ENCODE data around the gene CCDC197. TPM values are rescaled to one million over a fixed set of nuclear protein-coding genes. Genes with fewer than 3 reads are reported as not detected.

The CCDC197 gene
- not detected for polyA plus RNA-seq (2013, experiment 1 of 4)
- polyA plus RNA-seq (2013, experiment 2 of 4): not detected
- not detected for polyA plus RNA-seq (2013, experiment 3 of 4)
- polyA plus RNA-seq (2013, experiment 4 of 4): not detected

DNA sequence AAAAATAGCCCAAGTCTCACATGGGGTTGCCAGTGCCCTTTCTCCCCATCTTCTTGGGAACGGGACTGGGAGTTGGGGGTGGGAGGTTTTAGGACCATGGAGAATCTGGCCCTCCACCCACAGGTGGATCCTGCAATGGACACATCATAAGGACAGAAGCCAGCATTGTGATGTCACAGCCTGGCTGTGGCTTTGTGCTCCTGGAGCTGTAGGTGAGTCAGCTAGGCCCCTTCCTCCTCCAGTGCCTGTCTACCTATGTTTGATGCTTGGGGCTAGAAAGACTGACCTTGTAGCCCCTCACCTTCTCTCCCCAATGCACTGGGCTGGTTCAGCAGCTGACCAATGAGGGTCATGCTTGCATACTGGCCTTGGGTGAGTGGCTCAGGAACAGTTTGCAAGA is at the start of gene CCDC197:
TSS of gene CCDC197 (plus strand) at position 220 of the 400 bp plus-strand sequence. CDS start 831 bp downstream, outside the sequence.
- Histone ChIP-seq H3K4me1 (ENCODE audit: control insufficient read depth, insufficient read depth, low read length) (peaks cover 4% of the 10 kb centered on the region), H3K4me3 (ENCODE audit: insufficient read depth, low read depth, low read length) (no peak within 1 kb of the TSS), H3K27ac (ENCODE audit: insufficient read depth, low read depth, low read length, poor library complexity, severe bottlenecking) (no peak within 1 kb of the TSS), H3K27me3 (ENCODE audit: control insufficient read depth, insufficient read depth, low read length, poor library complexity, severe bottlenecking) (no peaks in the 10 kb centered on the region), H3K9me3 (ENCODE audit: control insufficient read depth, low read length) (no peaks in the 10 kb centered on the region), H3K36me3 (ENCODE audit: control insufficient read depth, insufficient read depth, low read length) (no peaks in the 10 kb centered on the region)
- 90 to 94% methylated on average over 1 of the region's 1 CpG for WGBS, 2 experiments

DNA sequence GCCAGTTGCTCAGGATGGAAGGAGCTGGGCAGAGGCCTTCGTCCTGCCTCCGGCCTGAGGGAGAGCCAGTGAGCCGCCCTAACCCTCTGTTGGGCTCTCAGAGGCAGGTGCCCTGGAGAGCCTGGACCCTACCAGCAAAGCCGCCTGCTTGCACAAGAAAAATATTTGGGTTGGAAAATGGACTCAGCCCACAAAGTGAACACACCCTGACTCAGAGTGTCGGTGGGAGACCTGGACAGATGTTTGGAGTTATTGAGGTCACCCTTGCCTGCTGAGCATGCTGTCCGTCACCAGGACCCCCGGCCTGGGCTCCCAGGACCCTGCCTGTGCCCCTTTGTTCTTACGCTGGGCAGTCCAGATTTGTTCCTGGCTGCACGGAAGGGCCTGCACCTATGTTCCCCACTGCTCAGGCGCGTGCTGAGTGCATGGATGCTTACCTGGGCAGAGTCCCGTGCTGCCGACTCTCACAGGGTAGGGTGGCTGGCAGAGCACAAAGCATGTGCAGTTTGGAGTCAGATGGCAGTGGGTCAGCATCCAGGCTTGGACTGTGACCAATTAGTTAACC is 47.5 kb upstream of the CCDC197 start:
- Histone ChIP-seq H3K9me3 (ENCODE audit: control insufficient read depth, low read length) (no peaks in the 10 kb centered on the region), H3K4me3 (ENCODE audit: insufficient read depth, low read depth, low read length) (no peak overlapping the region), H3K4me1 (ENCODE audit: control insufficient read depth, insufficient read depth, low read length) (peaks cover 7% of the 10 kb centered on the region), H3K27ac (ENCODE audit: insufficient read depth, low read depth, low read length, poor library complexity, severe bottlenecking) (no peak overlapping the region), H3K27me3 (ENCODE audit: control insufficient read depth, insufficient read depth, low read length, poor library complexity, severe bottlenecking) (no peaks in the 10 kb centered on the region), H3K36me3 (ENCODE audit: control insufficient read depth, insufficient read depth, low read length) (no peaks in the 10 kb centered on the region)
- 93 to 94% methylated on average over 13 of the region's 13 CpGs for WGBS, 2 experiments

GRCh38 chr14:93950948-93951634 is 46.0 kb upstream of the CCDC197 start:
- no peaks in the 10 kb centered on the region for H3K36me3 ChIP-seq (ENCODE audit: control insufficient read depth, insufficient read depth, low read length)
- 96% methylated on average over 20 of the region's 20 CpGs for WGBS, 2 experiments
- H3K27ac ChIP-seq (ENCODE audit: insufficient read depth, low read depth, low read length, poor library complexity, severe bottlenecking): no peak overlapping the region
- H3K4me1 ChIP-seq (ENCODE audit: control insufficient read depth, insufficient read depth, low read length): peaks cover 10% of the 10 kb centered on the region
- H3K27me3 ChIP-seq (ENCODE audit: control insufficient read depth, insufficient read depth, low read length, poor library complexity, severe bottlenecking): no peaks in the 10 kb centered on the region
- H3K4me3 ChIP-seq (ENCODE audit: insufficient read depth, low read depth, low read length): no peak overlapping the region
- H3K9me3 ChIP-seq (ENCODE audit: control insufficient read depth, low read length): no peaks in the 10 kb centered on the region

DNA sequence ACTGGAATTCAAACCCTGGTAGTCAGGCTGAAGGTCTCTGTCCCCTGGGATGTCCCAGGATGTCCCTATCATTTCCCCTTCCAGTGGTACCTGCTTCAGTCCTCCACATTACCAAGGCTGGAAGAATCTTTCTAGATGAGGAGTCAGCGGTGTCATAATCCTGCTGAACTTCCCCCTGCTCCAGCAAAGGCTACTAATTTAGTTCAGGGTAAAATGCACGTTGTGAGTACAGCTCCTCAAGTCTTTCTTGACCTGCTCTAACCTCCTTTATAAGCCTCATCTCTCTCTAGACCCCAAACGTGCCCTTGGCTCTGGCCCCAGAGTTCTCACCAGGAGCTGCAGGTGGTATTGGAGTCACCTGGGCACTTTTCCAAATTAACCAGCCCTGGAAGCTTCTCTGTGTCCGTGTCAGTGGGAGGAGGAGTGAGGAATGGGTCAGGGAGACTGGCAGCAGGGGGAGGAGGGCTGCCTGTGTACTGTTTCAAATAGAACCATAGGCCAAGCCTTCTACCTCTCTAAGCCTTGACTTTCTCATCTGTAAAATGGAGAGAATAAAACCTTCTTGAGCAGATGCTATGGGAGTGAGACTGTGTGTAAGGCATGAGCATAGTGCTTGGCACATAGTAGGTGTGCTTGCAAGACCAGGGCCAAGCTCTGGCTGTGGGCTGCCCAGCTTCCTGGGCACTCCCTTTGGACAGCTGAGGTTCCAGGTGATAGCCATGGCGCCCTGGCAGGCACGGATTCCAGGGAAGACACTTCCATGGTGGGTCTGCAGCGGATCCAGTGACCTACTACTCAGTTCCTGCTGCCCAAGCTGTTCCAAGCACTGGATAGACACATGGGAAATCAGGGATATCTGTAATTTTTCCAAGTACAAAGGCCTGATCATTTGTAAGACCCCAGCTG is 45.2 kb upstream of the CCDC197 start:
- peaks cover 10% of the 10 kb centered on the region for H3K4me1 ChIP-seq (ENCODE audit: control insufficient read depth, insufficient read depth, low read length)
- no peaks in the 10 kb centered on the region for H3K27me3 ChIP-seq (ENCODE audit: control insufficient read depth, insufficient read depth, low read length, poor library complexity, severe bottlenecking)
- no peaks in the 10 kb centered on the region for H3K9me3 ChIP-seq (ENCODE audit: control insufficient read depth, low read length)
- H3K4me3 ChIP-seq (ENCODE audit: insufficient read depth, low read depth, low read length): no peak overlapping the region
- H3K27ac ChIP-seq (ENCODE audit: insufficient read depth, low read depth, low read length, poor library complexity, severe bottlenecking): no peak overlapping the region
- 77 to 81% methylated on average over 7 of the region's 7 CpGs for WGBS, 2 experiments
- no peaks in the 10 kb centered on the region for H3K36me3 ChIP-seq (ENCODE audit: control insufficient read depth, insufficient read depth, low read length)

GRCh38 chr14:93952829-93953228 is 44.3 kb upstream of the CCDC197 start:
- H3K36me3 ChIP-seq (ENCODE audit: control insufficient read depth, insufficient read depth, low read length): no peaks in the 10 kb centered on the region
- no peaks in the 10 kb centered on the region for H3K27me3 ChIP-seq (ENCODE audit: control insufficient read depth, insufficient read depth, low read length, poor library complexity, severe bottlenecking)
- H3K27ac ChIP-seq (ENCODE audit: insufficient read depth, low read depth, low read length, poor library complexity, severe bottlenecking): no peak overlapping the region
- H3K9me3 ChIP-seq (ENCODE audit: control insufficient read depth, low read length): no peaks in the 10 kb centered on the region
- 82 to 91% methylated on average over 3 of the region's 3 CpGs for WGBS, 2 experiments
- H3K4me3 ChIP-seq (ENCODE audit: insufficient read depth, low read depth, low read length): no peak overlapping the region
- peaks cover 10% of the 10 kb centered on the region for H3K4me1 ChIP-seq (ENCODE audit: control insufficient read depth, insufficient read depth, low read length)

- no peaks in the 10 kb centered on the region for H3K36me3 ChIP-seq (ENCODE audit: control insufficient read depth, insufficient read depth, low read length)
- H3K9me3 ChIP-seq (ENCODE audit: control insufficient read depth, low read length): no peaks in the 10 kb centered on the region
- 80 to 82% methylated on average over 14 of the region's 14 CpGs for WGBS, 2 experiments
- peaks cover 10% of the 10 kb centered on the region for H3K4me1 ChIP-seq (ENCODE audit: control insufficient read depth, insufficient read depth, low read length)
- no peaks in the 10 kb centered on the region for H3K27me3 ChIP-seq (ENCODE audit: control insufficient read depth, insufficient read depth, low read length, poor library complexity, severe bottlenecking)
- no peak overlapping the region for H3K4me3 ChIP-seq (ENCODE audit: insufficient read depth, low read depth, low read length)
- no peak overlapping the region for H3K27ac ChIP-seq (ENCODE audit: insufficient read depth, low read depth, low read length, poor library complexity, severe bottlenecking)
These were observed 43.8 kb upstream of the CCDC197 start for GRCh38 chr14:93953263-93953662.

- Histone ChIP-seq H3K9me3 (ENCODE audit: control insufficient read depth, low read length) (no peaks in the 10 kb centered on the region), H3K27ac (ENCODE audit: insufficient read depth, low read depth, low read length, poor library complexity, severe bottlenecking) (no peak overlapping the region), H3K4me1 (ENCODE audit: control insufficient read depth, insufficient read depth, low read length) (peaks cover 10% of the 10 kb centered on the region), H3K27me3 (ENCODE audit: control insufficient read depth, insufficient read depth, low read length, poor library complexity, severe bottlenecking) (no peaks in the 10 kb centered on the region), H3K36me3 (ENCODE audit: control insufficient read depth, insufficient read depth, low read length) (no peaks in the 10 kb centered on the region), H3K4me3 (ENCODE audit: insufficient read depth, low read depth, low read length) (no peak overlapping the region)
- WGBS, 2 experiments: 82 to 83% methylated on average over 18 of the region's 18 CpGs
These were observed 43.2 kb upstream of the CCDC197 start for GRCh38 chr14:93953739-93954515.

- Histone ChIP-seq H3K27me3 (ENCODE audit: control insufficient read depth, insufficient read depth, low read length, poor library complexity, severe bottlenecking) (no peaks in the 10 kb centered on the region), H3K9me3 (ENCODE audit: control insufficient read depth, low read length) (no peaks in the 10 kb centered on the region), H3K36me3 (ENCODE audit: control insufficient read depth, insufficient read depth, low read length) (no peaks in the 10 kb centered on the region), H3K4me3 (ENCODE audit: insufficient read depth, low read depth, low read length) (no peak overlapping the region), H3K4me1 (ENCODE audit: control insufficient read depth, insufficient read depth, low read length) (peaks cover 10% of the 10 kb centered on the region), H3K27ac (ENCODE audit: insufficient read depth, low read depth, low read length, poor library complexity, severe bottlenecking) (no peak overlapping the region)
- WGBS, 2 experiments: 86 to 88% methylated on average over 4 of the region's 4 CpGs
These were observed 42.6 kb upstream of the CCDC197 start for GRCh38 chr14:93954516-93954830.

- WGBS, 2 experiments: 85 to 86% methylated on average over 18 to 19 of the region's 19 CpGs
- Histone ChIP-seq H3K9me3 (ENCODE audit: control insufficient read depth, low read length) (no peaks in the 10 kb centered on the region), H3K27me3 (ENCODE audit: control insufficient read depth, insufficient read depth, low read length, poor library complexity, severe bottlenecking) (no peaks in the 10 kb centered on the region), H3K27ac (ENCODE audit: insufficient read depth, low read depth, low read length, poor library complexity, severe bottlenecking) (no peak overlapping the region), H3K36me3 (ENCODE audit: control insufficient read depth, insufficient read depth, low read length) (no peaks in the 10 kb centered on the region), H3K4me1 (ENCODE audit: control insufficient read depth, insufficient read depth, low read length) (peaks cover 10% of the 10 kb centered on the region), H3K4me3 (ENCODE audit: insufficient read depth, low read depth, low read length) (no peak overlapping the region)
These were observed 41.9 kb upstream of the CCDC197 start for GRCh38 chr14:93954900-93955849.

Measured in ectodermal cell (in vitro differentiated cells).